Stimulated activated CD8-positive, alpha-beta memory T cell treated with anti-CD3 and anti-CD28 coated beads, Interleukin-7, amount 100 ng/mL, for 48 hours (primary cell): Measurements from ENCODE around the gene FBXL15.

Experiments used
- DNase-seq, 2 donors: peaks; one replicate each; pipeline ENCODE4 v3.0.0-alpha.2; 2020; ENCODE audit warnings: low read depth in 1 of 2; ENCODE audit errors: extremely low read depth in 1 of 2

Gene FBXL15

GRCh38 chr10:102409604-102410428, 10.8 kb upstream of the FBXL15 start:
- no peak for DNase-seq

- no peak for DNase-seq
These were observed 10.1 kb upstream of the FBXL15 start for GRCh38 chr10:102410429-102411073.

GRCh38 chr10:102411341-102412255, 9.0 kb upstream of the FBXL15 start:
- no peak for DNase-seq

- DNase-seq, result no peak
These were observed 8.3 kb upstream of the FBXL15 start for GRCh38 chr10:102412293-102412692.

GRCh38 chr10:102413053-102413705, 7.5 kb upstream of the FBXL15 start:
- DNase-seq, result no peak

- no peak for DNase-seq
These were observed 6.7 kb upstream of the FBXL15 start for GRCh38 chr10:102413806-102414561.

GRCh38 chr10:102414749-102415148, 5.9 kb upstream of the FBXL15 start:
- DNase-seq, result no peak

GRCh38 chr10:102416283-102416682, 4.4 kb upstream of the FBXL15 start:
- no peak for DNase-seq

GRCh38 chr10:102416695-102417094, 3.9 kb upstream of the FBXL15 start:
- no peak for DNase-seq

GRCh38 chr10:102418622-102419268, 1.9 kb upstream of the FBXL15 start, which contains the start of gene PSD:
TSS of gene PSD (minus strand) at chr10:102418785. CDS start at chr10:102417038, 1,747 bp downstream.
- DNase-seq, result no peak

GRCh38 chr10:102419269-102420180, 1.1 kb upstream of the FBXL15 start:
- no peak for DNase-seq

- DNase-seq, result no peak
These were observed 389 bp upstream of the FBXL15 start for GRCh38 chr10:102420181-102420713.

GRCh38 chr10:102421507-102421756, 796 bp downstream of the FBXL15 start:
- DNase-seq, result no peak

- no peak for DNase-seq
These were observed 1.3 kb downstream of the FBXL15 start for GRCh38 chr10:102421757-102422512.

- no peak for DNase-seq
These were observed 2.0 kb downstream of the FBXL15 start for GRCh38 chr10:102422545-102423129.

GRCh38 chr10:102423372-102423968, 2.8 kb downstream of the FBXL15 start:
- DNase-seq, result no peak

- DNase-seq, result no peak
These were observed 3.5 kb downstream of the FBXL15 start for GRCh38 chr10:102424145-102424544.
